Keratinocyte (primary cell): ENCODE data around the gene RNF141. TPM values are rescaled to one million over a fixed set of nuclear protein-coding genes. Genes with fewer than 3 reads are reported as not detected.

Experiments used
- DNase-seq: peaks from one replicate; pipeline ENCODE4 v3.0.0-alpha.2; 2011; ENCODE audit warnings: low read depth, missing footprints, low spot score
- FAIRE-seq: peaks from 2 replicates; lab custom pipeline; 2011; peaks lifted over from hg19 to GRCh38; lab: Jason Lieb, UNC
- H2AFZ ChIP-seq: 2 replicates; pipeline ENCODE4 v1.6.0; 2012; ENCODE audit warnings: low read length, control low read depth, inconsistent platforms; ENCODE audit not compliant: control insufficient read depth
- H3K27ac ChIP-seq: 2 replicates; pipeline ENCODE4 v1.5.1; 2011; ENCODE audit warnings: low read length; ENCODE audit not compliant: control insufficient read depth, insufficient read depth
- H3K27me3 ChIP-seq: 3 replicates; pipeline ENCODE4 v1.6.0; 2011; ENCODE audit warnings: low read length; ENCODE audit not compliant: control insufficient read depth, insufficient read depth; ENCODE audit errors: extremely low read depth
- H3K36me3 ChIP-seq, 2 experiments: 2 replicates in 1 of 2; 3 replicates in 1 of 2; pipeline ENCODE4 v1.5.1; 2011; ENCODE audit warnings: low read length in 2 of 2, mild to moderate bottlenecking in 1 of 2; ENCODE audit not compliant: control insufficient read depth in 2 of 2, insufficient read depth in 2 of 2; ENCODE audit errors: extremely low read depth in 1 of 2
- H3K4me1 ChIP-seq: 3 replicates; pipeline ENCODE4 v1.5.1; 2011; ENCODE audit warnings: low read length; ENCODE audit not compliant: control insufficient read depth, insufficient read depth; ENCODE audit errors: extremely low read depth
- H3K4me2 ChIP-seq: 3 replicates; pipeline ENCODE4 v1.6.0; 2011; ENCODE audit warnings: low read depth, low read length; ENCODE audit not compliant: control insufficient read depth, insufficient read depth; ENCODE audit errors: extremely low read depth
- H3K4me3 ChIP-seq, 3 experiments: fragments of 200-600 bp in 1 of 3; sonication (generic) in 1 of 3; 2 replicates in 2 of 3; 3 replicates in 1 of 3; pipeline ENCODE4 v1.5.1; 2011 to 2016; ENCODE audit warnings: low read length in 3 of 3, mild to moderate bottlenecking in 3 of 3, control low read depth in 2 of 3, inconsistent platforms in 1 of 3, low read depth in 1 of 3, mixed read lengths in 1 of 3, mixed run types in 1 of 3, moderate library complexity in 1 of 3; ENCODE audit not compliant: control insufficient read depth in 2 of 3, insufficient read depth in 2 of 3; ENCODE audit errors: extremely low read depth in 1 of 3
- H3K79me2 ChIP-seq: 2 replicates; pipeline ENCODE4 v1.6.0; 2012; ENCODE audit warnings: low read length; ENCODE audit not compliant: control insufficient read depth, insufficient read depth
- H3K9ac ChIP-seq: 3 replicates; pipeline ENCODE4 v1.6.0; 2011; ENCODE audit warnings: low read length; ENCODE audit not compliant: control insufficient read depth, insufficient read depth; ENCODE audit errors: extremely low read depth
- H3K9me1 ChIP-seq: 3 replicates; pipeline ENCODE4 v1.6.0; 2011; ENCODE audit warnings: low read length; ENCODE audit not compliant: control insufficient read depth, insufficient read depth; ENCODE audit errors: extremely low read depth
- H3K9me3 ChIP-seq: 2 replicates; pipeline ENCODE4 v1.5.1; 2012; ENCODE audit warnings: low read depth, low read length; ENCODE audit not compliant: control insufficient read depth
- H4K20me1 ChIP-seq: 3 replicates; pipeline ENCODE4 v1.6.0; 2011; ENCODE audit warnings: low read length; ENCODE audit not compliant: control insufficient read depth, insufficient read depth; ENCODE audit errors: extremely low read depth
- CTCF ChIP-seq, 3 experiments: IDR thresholded peaks in 1 of 3; conservative IDR thresholded peaks in 1 of 3; optimal IDR thresholded peaks in 1 of 3; 2 replicates in 2 of 3; 3 replicates in 1 of 3; pipeline versions ENCODE3 to v1.5.1; 2011; ENCODE audit warnings: low read length in 3 of 3, mild to moderate bottlenecking in 3 of 3, moderate library complexity in 2 of 3, control low read depth in 1 of 3, inconsistent platforms in 1 of 3; ENCODE audit not compliant: insufficient read depth in 2 of 3; ENCODE audit errors: extremely low read depth in 1 of 3
- EZH2 ChIP-seq: IDR thresholded peaks from one replicate; pipeline ENCODE4 v1.6.1; 2012; ENCODE audit warnings: inconsistent platforms, mild to moderate bottlenecking, low read length, moderate library complexity
- dilution Hi-C: fragments of 300-500 bp; cut with MboI; formaldehyde crosslinking; loops from one replicate; pipeline ENCODE4 v1.7.0; 2020; ENCODE audit warnings: low sequenced_read_pairs; ENCODE audit not compliant: extremely low pct_ligation_motif_present
- polyA plus RNA-seq, 5 experiments: library from polyadenylated mRNA; depleted of rRNA in 3 of 5; stranded (reverse) in 3 of 5; stranded (forward) in 1 of 5; unstranded in 1 of 5; fragments of >200 nt; gene quantifications; 1 replicate in 1 of 5; 2 replicates in 3 of 5; 3 replicates in 1 of 5; pipeline versions ENCODE4 v1.2.1 to v1.2.3, GENCODE V29; 2011 to 2012; ENCODE audit warnings: missing spikeins in 2 of 5, low read depth in 1 of 5, low replicate concordance in 1 of 5

RNF141 gene
- polyA plus RNA-seq, 1 donor (not counting 4 experiments of a cell fraction or from before 2014, with no cell fraction given) = 59.1 TPM

GRCh38 chr11:10515418-10515817, 25.6 kb downstream of the RNF141 start:
- no peak overlapping the region for H3K4me3 ChIP-seq
- no peak overlapping the region for H3K9ac ChIP-seq
- DNase-seq = no peak
- no peaks in the 10 kb centered on the region for H3K27me3 ChIP-seq
- H3K9me3 ChIP-seq = no peaks in the 10 kb centered on the region
- no peak overlapping the region for H3K4me2 ChIP-seq
- no peak for FAIRE-seq
- H3K79me2 ChIP-seq = peaks cover 2% of the 10 kb centered on the region
- dilution Hi-C loops = loop anchor here (25.0 kb wide), 1 partner anchor 222 kb away; no protein-coding TSS in a partner anchor
- H2AFZ ChIP-seq = no peak overlapping the region
- peaks cover 20% of the 10 kb centered on the region for H3K4me1 ChIP-seq
- TF ChIP-seq CTCF (optimal IDR thresholded peaks at IDR 0.05 in 1 of 3, IDR thresholded peaks at IDR 0.05 in 1 of 3, conservative IDR thresholded peaks at IDR 0.05 in 1 of 3; ENCODE audit: extremely low read depth in 1 of 3, insufficient read depth in 2 of 3, low read length in 3 of 3) (no peak), EZH2 (no peak)
- peaks cover 6% of the 10 kb centered on the region in 2 experiments for H3K36me3 ChIP-seq
- H4K20me1 ChIP-seq = no peaks in the 10 kb centered on the region
- no peaks in the 10 kb centered on the region for H3K9me1 ChIP-seq
- H3K27ac ChIP-seq = no peak overlapping the region

GRCh38 chr11:10514709-10515108, 26.3 kb downstream of the RNF141 start:
- Histone ChIP-seq H3K4me2 (no peak overlapping the region), H3K9me1 (no peaks in the 10 kb centered on the region), H3K79me2 (peaks cover 2% of the 10 kb centered on the region), H3K4me1 (peaks cover 20% of the 10 kb centered on the region), H3K4me3 (no peak overlapping the region), H3K27me3 (no peaks in the 10 kb centered on the region), H2AFZ (no peak overlapping the region), H3K27ac (no peak overlapping the region), H3K36me3 (peaks cover 6% of the 10 kb centered on the region in 2 experiments), H4K20me1 (no peaks in the 10 kb centered on the region), H3K9ac (no peak overlapping the region), H3K9me3 (no peaks in the 10 kb centered on the region)
- DNase-seq (no peak), FAIRE-seq (no peak)
- dilution Hi-C loops = loop anchor here (25.0 kb wide), 1 partner anchor 223 kb away; no protein-coding TSS in a partner anchor
- TF ChIP-seq EZH2 (no peak), CTCF (optimal IDR thresholded peaks at IDR 0.05 in 1 of 3, IDR thresholded peaks at IDR 0.05 in 1 of 3, conservative IDR thresholded peaks at IDR 0.05 in 1 of 3; ENCODE audit: extremely low read depth in 1 of 3, insufficient read depth in 2 of 3, low read length in 3 of 3) (no peak)
